Measurements from ENCODE around the gene GJA4.

GJA4 gene

DNA sequence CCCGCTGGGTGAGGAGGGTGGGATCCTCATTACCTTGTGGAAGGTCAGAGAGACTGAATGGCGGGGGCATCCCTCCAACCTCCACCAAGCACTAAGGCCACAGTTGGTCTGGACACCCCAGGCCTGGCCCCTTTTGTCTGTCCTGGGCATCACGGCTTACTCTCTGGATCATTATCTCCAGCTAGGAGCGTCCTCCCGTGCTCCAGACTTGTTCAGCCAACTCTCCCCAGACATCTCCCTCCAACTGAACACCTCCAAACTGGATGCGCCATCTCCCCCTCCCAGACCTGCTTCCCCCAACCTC lies 45.2 kb upstream of the GJA4 start:
- H3K4me3 ChIP-seq (ENCODE audit: low read depth, low read length), result no peak overlapping the region
- no peak for DNase-seq (ENCODE audit: low read depth, low spot score)
- in situ Hi-C loops (cut with HindIII; ENCODE audit: low sequenced_read_pairs), result no loop called here
- TF ChIP-seq, protein P1, sequence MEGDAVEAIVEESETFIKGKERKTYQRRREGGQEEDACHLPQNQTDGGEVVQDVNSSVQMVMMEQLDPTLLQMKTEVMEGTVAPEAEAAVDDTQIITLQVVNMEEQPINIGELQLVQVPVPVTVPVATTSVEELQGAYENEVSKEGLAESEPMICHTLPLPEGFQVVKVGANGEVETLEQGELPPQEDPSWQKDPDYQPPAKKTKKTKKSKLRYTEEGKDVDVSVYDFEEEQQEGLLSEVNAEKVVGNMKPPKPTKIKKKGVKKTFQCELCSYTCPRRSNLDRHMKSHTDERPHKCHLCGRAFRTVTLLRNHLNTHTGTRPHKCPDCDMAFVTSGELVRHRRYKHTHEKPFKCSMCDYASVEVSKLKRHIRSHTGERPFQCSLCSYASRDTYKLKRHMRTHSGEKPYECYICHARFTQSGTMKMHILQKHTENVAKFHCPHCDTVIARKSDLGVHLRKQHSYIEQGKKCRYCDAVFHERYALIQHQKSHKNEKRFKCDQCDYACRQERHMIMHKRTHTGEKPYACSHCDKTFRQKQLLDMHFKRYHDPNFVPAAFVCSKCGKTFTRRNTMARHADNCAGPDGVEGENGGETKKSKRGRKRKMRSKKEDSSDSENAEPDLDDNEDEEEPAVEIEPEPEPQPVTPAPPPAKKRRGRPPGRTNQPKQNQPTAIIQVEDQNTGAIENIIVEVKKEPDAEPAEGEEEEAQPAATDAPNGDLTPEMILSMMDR (IDR thresholded peaks at IDR 0.05; ENCODE audit: low read depth, low read length), result no peak

DNA sequence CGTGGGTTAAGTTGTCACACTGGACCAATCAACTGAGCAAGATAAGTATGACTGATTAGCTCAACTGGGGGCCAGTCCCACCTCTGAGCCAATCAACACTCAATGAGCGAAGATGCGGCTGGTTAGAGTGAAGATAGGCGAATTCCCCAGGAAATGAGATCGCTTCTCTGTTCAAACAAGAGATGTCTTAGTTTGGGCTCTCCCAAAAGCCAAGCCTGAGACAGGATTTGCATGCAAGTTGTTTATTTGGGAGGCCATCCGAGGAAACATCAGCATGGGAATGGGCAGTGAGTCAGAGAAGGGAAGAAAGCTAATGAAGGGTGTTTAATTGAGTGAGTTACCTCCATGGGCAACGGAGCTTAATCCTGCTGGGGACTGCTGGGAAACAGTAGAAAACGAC lies 42.8 kb upstream of the GJA4 start:
- in situ Hi-C loops (cut with HindIII; ENCODE audit: low sequenced_read_pairs), result no loop called here
- DNase-seq (ENCODE audit: low read depth, low spot score), result no peak
- H3K4me3 ChIP-seq (ENCODE audit: low read depth, low read length), result no peak overlapping the region
- TF ChIP-seq, protein P1 (IDR thresholded peaks at IDR 0.05; ENCODE audit: low read depth, low read length), result no peak

DNA sequence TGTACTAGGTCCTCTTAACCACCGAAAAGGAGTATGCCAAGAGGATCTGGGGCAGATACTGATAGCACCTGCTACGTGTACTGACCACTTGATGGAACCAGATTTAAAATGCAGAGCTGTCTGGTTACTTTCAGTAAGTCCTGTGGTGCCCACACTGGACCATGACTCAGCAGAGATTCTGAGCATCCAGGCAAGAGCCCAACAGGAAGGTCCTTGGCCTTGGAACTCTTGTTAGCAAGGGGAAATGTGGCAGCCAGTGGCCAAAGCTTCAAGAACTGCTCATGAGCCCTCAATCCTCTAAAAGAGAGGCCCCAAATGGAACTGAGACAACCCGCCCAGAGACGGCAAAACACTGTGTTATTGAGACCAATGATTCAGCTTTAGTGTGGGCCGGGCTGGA lies 42.2 kb upstream of the GJA4 start:
- in situ Hi-C loops (cut with HindIII; ENCODE audit: low sequenced_read_pairs), result no loop called here
- no peak overlapping the region for H3K4me3 ChIP-seq (ENCODE audit: low read depth, low read length)
- no peak for DNase-seq (ENCODE audit: low read depth, low spot score)
- TF ChIP-seq, protein P1 (IDR thresholded peaks at IDR 0.05; ENCODE audit: low read depth, low read length), result no peak

DNA sequence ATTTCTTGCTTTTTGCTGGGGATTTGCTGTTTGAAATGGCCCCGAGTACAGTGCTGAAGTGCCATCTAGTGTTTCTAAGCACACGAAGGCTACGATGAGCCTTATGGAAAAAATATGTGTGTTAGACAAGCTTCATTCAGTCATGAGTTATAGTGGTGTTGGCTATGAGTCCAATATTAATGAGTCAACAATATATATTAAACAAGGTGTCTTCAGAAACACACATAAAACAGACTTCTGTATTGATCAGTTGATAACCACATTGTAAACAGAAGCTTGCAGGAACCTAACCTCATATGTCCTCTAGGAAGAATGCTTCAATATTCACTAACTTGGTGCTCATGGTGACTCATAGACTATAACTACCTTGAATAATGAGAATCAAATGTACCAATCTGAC lies 39.6 kb upstream of the GJA4 start:
- TF ChIP-seq, protein P1 (IDR thresholded peaks at IDR 0.05; ENCODE audit: low read depth, low read length), result no peak
- in situ Hi-C loops (cut with HindIII; ENCODE audit: low sequenced_read_pairs), result no loop called here
- DNase-seq (ENCODE audit: low read depth, low spot score), result no peak
- H3K4me3 ChIP-seq (ENCODE audit: low read depth, low read length), result no peak overlapping the region

DNA sequence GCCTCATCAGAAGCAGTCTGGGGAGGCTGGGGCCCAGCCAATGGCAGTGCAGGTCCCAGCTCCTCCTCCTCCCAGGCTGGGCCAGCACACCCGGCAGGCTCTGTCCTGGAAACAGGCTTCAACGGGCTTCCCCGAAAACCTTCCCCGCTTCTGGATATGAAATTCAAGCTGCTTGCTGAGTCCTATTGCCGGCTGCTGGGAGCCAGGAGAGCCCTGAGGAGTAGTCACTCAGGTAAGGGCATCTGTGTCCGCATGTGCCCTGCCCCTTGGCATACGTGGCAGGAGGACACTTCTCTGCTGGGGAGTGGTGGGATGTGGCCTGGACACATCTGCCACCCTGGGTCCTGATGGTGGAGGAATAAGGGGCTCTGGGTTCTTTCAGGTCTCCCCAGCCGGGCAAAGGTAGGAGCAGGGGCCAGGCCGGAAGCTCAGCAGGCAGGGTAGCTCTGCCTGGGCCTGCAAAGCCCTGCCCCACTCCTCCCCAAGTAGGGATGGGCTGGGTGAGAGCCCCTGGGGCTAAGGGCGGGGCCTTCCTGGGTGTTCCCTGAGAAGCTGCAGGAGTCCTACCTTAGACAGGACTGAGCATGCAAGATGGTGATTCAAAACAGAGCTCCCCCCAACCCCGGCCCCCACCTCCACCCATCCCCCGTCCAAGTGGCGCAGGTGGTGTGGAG lies 37.7 kb upstream of the GJA4 start, which contains the start of gene GJB5:
Gene GJB5, plus strand, starts transcription at position 84 of the 674 bp plus-strand sequence. CDS start 2,284 bp downstream, outside the sequence.
- in situ Hi-C loops (cut with HindIII; ENCODE audit: low sequenced_read_pairs), result no loop called here
- no peak for DNase-seq (ENCODE audit: low read depth, low spot score)
- TF ChIP-seq, protein P1 (IDR thresholded peaks at IDR 0.05; ENCODE audit: low read depth, low read length), result no peak
- H3K4me3 ChIP-seq (ENCODE audit: low read depth, low read length), result no peak within 1 kb of the TSS

DNA sequence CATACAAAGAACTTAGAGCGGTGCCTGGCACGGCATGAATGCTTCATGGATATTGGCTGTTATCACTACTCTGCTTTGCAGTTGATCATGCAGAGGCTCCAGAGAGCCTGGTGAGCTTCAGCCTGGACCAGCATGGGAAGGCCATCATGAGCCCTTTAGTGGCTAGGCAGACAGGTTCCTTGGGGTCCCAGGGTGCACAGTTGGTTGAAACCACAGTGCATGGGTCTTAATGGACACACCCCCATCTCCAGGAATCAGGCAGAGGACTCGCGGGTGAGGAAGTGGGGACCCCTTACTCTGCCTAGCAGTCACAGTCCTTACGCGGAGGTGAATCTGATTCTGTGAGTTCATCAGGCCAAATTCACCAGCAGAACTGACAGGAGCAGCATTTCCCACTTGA lies 36.8 kb upstream of the GJA4 start:
- no peak for DNase-seq (ENCODE audit: low read depth, low spot score)
- in situ Hi-C loops (cut with HindIII; ENCODE audit: low sequenced_read_pairs), result no loop called here
- TF ChIP-seq, protein P1 (IDR thresholded peaks at IDR 0.05; ENCODE audit: low read depth, low read length), result no peak
- H3K4me3 ChIP-seq (ENCODE audit: low read depth, low read length), result no peak overlapping the region

Data from astrocyte of the spinal cord (primary cell).